ENCODE results near the gene PTGDR2.

PTGDR2 gene

GRCh38 chr11:60840470-60841430 is 15.0 kb downstream of the PTGDR2 start:
- peak; percentile 94 for DNase-seq (ENCODE audit: low read depth in 2 of 2)
- H3K4me3 ChIP-seq (replicated peaks in 1 of 2; ENCODE audit: low read depth in 2 of 2, low read length in 2 of 2), result no peak overlapping the region
- TF ChIP-seq, protein P1, sequence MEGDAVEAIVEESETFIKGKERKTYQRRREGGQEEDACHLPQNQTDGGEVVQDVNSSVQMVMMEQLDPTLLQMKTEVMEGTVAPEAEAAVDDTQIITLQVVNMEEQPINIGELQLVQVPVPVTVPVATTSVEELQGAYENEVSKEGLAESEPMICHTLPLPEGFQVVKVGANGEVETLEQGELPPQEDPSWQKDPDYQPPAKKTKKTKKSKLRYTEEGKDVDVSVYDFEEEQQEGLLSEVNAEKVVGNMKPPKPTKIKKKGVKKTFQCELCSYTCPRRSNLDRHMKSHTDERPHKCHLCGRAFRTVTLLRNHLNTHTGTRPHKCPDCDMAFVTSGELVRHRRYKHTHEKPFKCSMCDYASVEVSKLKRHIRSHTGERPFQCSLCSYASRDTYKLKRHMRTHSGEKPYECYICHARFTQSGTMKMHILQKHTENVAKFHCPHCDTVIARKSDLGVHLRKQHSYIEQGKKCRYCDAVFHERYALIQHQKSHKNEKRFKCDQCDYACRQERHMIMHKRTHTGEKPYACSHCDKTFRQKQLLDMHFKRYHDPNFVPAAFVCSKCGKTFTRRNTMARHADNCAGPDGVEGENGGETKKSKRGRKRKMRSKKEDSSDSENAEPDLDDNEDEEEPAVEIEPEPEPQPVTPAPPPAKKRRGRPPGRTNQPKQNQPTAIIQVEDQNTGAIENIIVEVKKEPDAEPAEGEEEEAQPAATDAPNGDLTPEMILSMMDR (IDR thresholded peaks at IDR 0.05; ENCODE audit: low read depth, low read length), result no peak

DNA sequence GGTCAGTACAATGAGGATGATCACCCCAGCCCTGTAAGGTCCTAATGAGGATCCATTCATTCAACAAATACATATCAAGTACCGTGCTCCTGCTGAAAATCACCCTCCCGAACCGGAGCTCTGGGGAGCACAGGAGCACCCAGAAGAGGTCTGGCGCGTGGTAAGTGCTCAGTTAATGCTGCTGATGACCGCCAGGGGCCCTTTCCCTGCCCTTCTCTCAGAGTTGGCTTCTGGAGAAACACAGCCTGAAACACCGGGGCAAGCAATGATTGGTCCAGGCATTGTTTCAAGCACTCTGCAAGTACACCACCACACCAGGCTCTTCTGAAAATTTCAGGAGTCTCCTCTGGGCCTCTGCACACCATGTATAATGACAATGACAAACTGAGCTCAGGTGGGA is 17.6 kb downstream of the PTGDR2 start:
- peak; percentile 39 to 43 for DNase-seq (ENCODE audit: low read depth in 2 of 2)
- no peak overlapping the region for H3K4me3 ChIP-seq (replicated peaks in 1 of 2; ENCODE audit: low read depth in 2 of 2, low read length in 2 of 2)
- TF ChIP-seq, protein P1 (IDR thresholded peaks at IDR 0.05; ENCODE audit: low read depth, low read length), result peak; percentile 42

DNA sequence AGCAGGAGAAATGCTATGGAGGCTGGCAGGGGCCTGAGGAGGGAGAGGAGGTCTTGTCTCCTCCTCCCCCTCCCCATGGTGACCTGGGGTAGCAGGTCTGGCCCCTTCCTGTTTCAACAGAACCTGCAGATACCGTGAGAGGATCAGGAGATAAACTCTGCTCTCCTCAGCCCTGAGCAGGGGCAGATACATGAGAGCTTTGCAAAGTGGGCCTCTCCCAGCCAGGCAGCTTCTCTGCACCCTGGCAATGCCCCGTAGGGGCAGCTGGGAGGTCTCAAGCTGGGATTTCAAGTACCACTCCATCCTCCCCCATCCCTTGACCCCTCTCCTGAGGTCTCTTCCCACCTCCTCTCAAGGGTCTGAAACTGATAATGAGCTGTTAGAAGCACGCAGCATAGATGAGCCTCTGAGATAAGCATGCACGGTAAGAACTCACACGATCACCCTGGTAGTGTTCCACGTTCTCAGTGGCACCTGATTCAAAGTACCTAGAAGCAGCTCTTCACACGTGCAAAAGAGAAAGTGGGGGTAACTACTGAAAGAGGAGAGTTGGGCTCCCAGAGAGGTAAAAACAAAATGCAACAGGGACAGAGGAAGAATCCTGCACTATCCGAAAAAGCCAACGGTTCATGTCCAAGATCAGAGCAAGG is 18.8 kb downstream of the PTGDR2 start:
- DNase-seq (ENCODE audit: low read depth in 2 of 2), result no peak
- H3K4me3 ChIP-seq (replicated peaks in 1 of 2; ENCODE audit: low read depth in 2 of 2, low read length in 2 of 2), result no peak overlapping the region
- TF ChIP-seq, protein P1 (IDR thresholded peaks at IDR 0.05; ENCODE audit: low read depth, low read length), result no peak

GRCh38 chr11:60835534-60835846 is 20.3 kb downstream of the PTGDR2 start:
- H3K4me3 ChIP-seq (replicated peaks in 1 of 2; ENCODE audit: low read depth in 2 of 2, low read length in 2 of 2), result no peak overlapping the region
- TF ChIP-seq, protein P1 (IDR thresholded peaks at IDR 0.05; ENCODE audit: low read depth, low read length), result no peak
- DNase-seq (ENCODE audit: low read depth in 2 of 2), result peak in 1 of 2 donors; percentile 58

GRCh38 chr11:60834742-60835533 is 20.8 kb downstream of the PTGDR2 start:
- DNase-seq (ENCODE audit: low read depth in 2 of 2), result no peak
- TF ChIP-seq, protein P1 (IDR thresholded peaks at IDR 0.05; ENCODE audit: low read depth, low read length), result no peak
- H3K4me3 ChIP-seq (replicated peaks in 1 of 2; ENCODE audit: low read depth in 2 of 2, low read length in 2 of 2), result no peak overlapping the region

DNA sequence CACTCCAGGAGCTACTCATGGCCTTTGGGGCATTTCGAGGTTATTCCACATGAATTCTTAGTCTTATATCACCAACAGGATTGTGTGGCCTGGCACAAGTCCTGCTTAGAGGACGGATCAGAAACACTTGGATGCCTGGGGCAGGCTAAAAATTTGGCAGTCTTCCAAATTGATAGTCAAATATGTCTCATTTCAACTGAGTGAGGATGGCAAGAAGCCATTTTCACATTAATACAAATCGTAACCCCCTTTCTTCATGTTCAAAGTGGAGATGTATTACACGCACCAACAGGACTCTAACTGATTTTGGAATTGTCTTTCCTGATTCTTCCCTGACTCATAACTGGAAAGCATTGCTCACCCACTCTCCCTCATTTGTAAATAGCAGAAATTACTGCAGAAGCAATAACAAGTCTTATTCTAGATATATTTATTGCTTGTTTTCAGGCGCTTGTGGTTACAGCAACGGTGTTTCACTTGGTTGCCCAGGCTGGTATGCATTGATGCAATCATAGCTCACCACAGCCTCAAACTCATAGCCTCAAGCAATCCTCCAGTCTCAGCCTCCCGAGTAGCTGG is 24.2 kb downstream of the PTGDR2 start:
- TF ChIP-seq, protein P1 (IDR thresholded peaks at IDR 0.05; ENCODE audit: low read depth, low read length), result no peak
- H3K4me3 ChIP-seq (replicated peaks in 1 of 2; ENCODE audit: low read depth in 2 of 2, low read length in 2 of 2), result no peak overlapping the region
- peak; percentile 53 to 65 for DNase-seq (ENCODE audit: low read depth in 2 of 2)
